ENCODE data around the gene PRKCZ. TPM values are rescaled to one million over a fixed set of nuclear protein-coding genes. Genes with fewer than 3 reads are reported as not detected.

PRKCZ gene
- polyA plus RNA-seq (2013), result 232 and 240 TPM in 2 replicates

GRCh38 chr1:2049718-2050431 is at the start of gene PRKCZ:
TSS of gene PRKCZ (plus strand) at chr1:2050411. CDS start at chr1:2050631, 220 bp downstream.
- WGBS (ENCODE audit: extremely low coverage, insufficient coverage, insufficient read length), result no CpG with 5 or more reads among the region's 83 CpGs
- H3K27me3 ChIP-seq (ENCODE audit: insufficient read depth, low read length), result peaks cover 4% of the 10 kb centered on the region

GRCh38 chr1:2000432-2000831 is 49.8 kb upstream of the PRKCZ start:
- Histone ChIP-seq H3K27me3 (ENCODE audit: insufficient read depth, low read length) (no peaks in the 10 kb centered on the region), H4K8ac (ENCODE audit: low read depth, low read length) (no peak overlapping the region), H3K23ac (ENCODE audit: low read length) (no peak overlapping the region), H3K9ac (ENCODE audit: low read length) (no peak overlapping the region), H3K4me1 (ENCODE audit: control insufficient read depth in 1 of 2, insufficient read depth in 2 of 2, low read length in 2 of 2) (peaks cover 8 to 15% of the 10 kb centered on the region in 2 experiments), H2BK120ac (ENCODE audit: insufficient read depth, low read length, poor library complexity) (no peak overlapping the region), H2AFZ (ENCODE audit: insufficient read depth, low read length, poor library complexity) (no peak overlapping the region), H3K79me2 (ENCODE audit: control insufficient read depth, insufficient read depth, low read length, poor library complexity) (no peaks in the 10 kb centered on the region), H3K4me2 (ENCODE audit: low read length) (no peak overlapping the region), H3K27ac (ENCODE audit: low read depth, low read length) (no peak overlapping the region), H2AK5ac (ENCODE audit: low read length) (no peak overlapping the region), H3K4ac (ENCODE audit: low read depth, low read length) (no peak overlapping the region), H2BK5ac (ENCODE audit: low read depth, low read length, poor library complexity) (no peak overlapping the region), H3K18ac (ENCODE audit: low read length) (no peak overlapping the region), H3K36me3 (ENCODE audit: control insufficient read depth in 1 of 2, insufficient read depth in 2 of 2, low read length in 2 of 2) (no peaks in the 10 kb centered on the region), H3K4me3 (ENCODE audit: low read depth, low read length) (no peak overlapping the region), H3K79me1 (ENCODE audit: low read length) (peaks cover 4% of the 10 kb centered on the region), H4K12ac (ENCODE audit: low read depth, low read length) (no peak overlapping the region), H4K91ac (ENCODE audit: low read depth, low read length) (no peak overlapping the region), H3K9me3 (ENCODE audit: insufficient read depth, low read depth, low read length) (no peaks in the 10 kb centered on the region), H3K14ac (ENCODE audit: low read length) (no peak overlapping the region), H2BK12ac (ENCODE audit: low read length) (no peak overlapping the region)
- no peak for DNase-seq
- no CpG with 5 or more reads among the region's 7 CpGs for WGBS (ENCODE audit: extremely low coverage, insufficient coverage, insufficient read length)

More at GRCh38 chr1:2049718-2050431, at the start of gene PRKCZ:
- Histone ChIP-seq H3K9me3 (ENCODE audit: insufficient read depth, low read depth, low read length) (no peaks in the 10 kb centered on the region), H2BK12ac (ENCODE audit: low read length) (peak within 1 kb of the TSS; percentile 14), H3K14ac (ENCODE audit: low read length) (peak within 1 kb of the TSS; percentile 88), H3K23ac (ENCODE audit: low read length) (no peak within 1 kb of the TSS), H3K36me3 (ENCODE audit: control insufficient read depth in 1 of 2, insufficient read depth in 2 of 2, low read length in 2 of 2) (no peaks in the 10 kb centered on the region), H3K4me3 (ENCODE audit: low read depth, low read length) (peak within 1 kb of the TSS; percentile 96), H3K9ac (ENCODE audit: low read length) (peak within 1 kb of the TSS; percentile 79), H2AK5ac (ENCODE audit: low read length) (peak within 1 kb of the TSS; percentile 15), H3K27ac (ENCODE audit: low read depth, low read length) (peak within 1 kb of the TSS; percentile 50), H3K18ac (ENCODE audit: low read length) (peak within 1 kb of the TSS; percentile 89), H2AFZ (ENCODE audit: insufficient read depth, low read length, poor library complexity) (peak within 1 kb of the TSS; percentile 95), H2BK5ac (ENCODE audit: low read depth, low read length, poor library complexity) (peak within 1 kb of the TSS; percentile 59), H3K79me2 (ENCODE audit: control insufficient read depth, insufficient read depth, low read length, poor library complexity) (peaks cover 17% of the 10 kb centered on the region), H2BK120ac (ENCODE audit: insufficient read depth, low read length, poor library complexity) (peak within 1 kb of the TSS; percentile 69), H3K4me2 (ENCODE audit: low read length) (peak within 1 kb of the TSS; percentile 87), H4K8ac (ENCODE audit: low read depth, low read length) (peak within 1 kb of the TSS; percentile 83), H4K12ac (ENCODE audit: low read depth, low read length) (peak within 1 kb of the TSS; percentile 79), H4K91ac (ENCODE audit: low read depth, low read length) (peak within 1 kb of the TSS; percentile 83), H3K4ac (ENCODE audit: low read depth, low read length) (peak within 1 kb of the TSS; percentile 75), H3K79me1 (ENCODE audit: low read length) (peaks cover 10% of the 10 kb centered on the region), H3K4me1 (ENCODE audit: control insufficient read depth in 1 of 2, insufficient read depth in 2 of 2, low read length in 2 of 2) (peaks cover 20 to 22% of the 10 kb centered on the region in 2 experiments)
- DNase-seq, result peak; percentile 94 to 95

GRCh38 chr1:2000850-2001249 is 49.4 kb upstream of the PRKCZ start:
- Histone ChIP-seq H4K12ac (ENCODE audit: low read depth, low read length) (no peak overlapping the region), H3K18ac (ENCODE audit: low read length) (no peak overlapping the region), H2BK12ac (ENCODE audit: low read length) (no peak overlapping the region), H3K9me3 (ENCODE audit: insufficient read depth, low read depth, low read length) (no peaks in the 10 kb centered on the region), H2AFZ (ENCODE audit: insufficient read depth, low read length, poor library complexity) (no peak overlapping the region), H2BK120ac (ENCODE audit: insufficient read depth, low read length, poor library complexity) (no peak overlapping the region), H3K14ac (ENCODE audit: low read length) (no peak overlapping the region), H3K4ac (ENCODE audit: low read depth, low read length) (no peak overlapping the region), H3K27ac (ENCODE audit: low read depth, low read length) (no peak overlapping the region), H3K79me2 (ENCODE audit: control insufficient read depth, insufficient read depth, low read length, poor library complexity) (no peaks in the 10 kb centered on the region), H2AK5ac (ENCODE audit: low read length) (no peak overlapping the region), H4K8ac (ENCODE audit: low read depth, low read length) (no peak overlapping the region), H3K23ac (ENCODE audit: low read length) (no peak overlapping the region), H3K36me3 (ENCODE audit: control insufficient read depth in 1 of 2, insufficient read depth in 2 of 2, low read length in 2 of 2) (no peaks in the 10 kb centered on the region), H3K4me1 (ENCODE audit: control insufficient read depth in 1 of 2, insufficient read depth in 2 of 2, low read length in 2 of 2) (peaks cover 8 to 15% of the 10 kb centered on the region in 2 experiments), H3K9ac (ENCODE audit: low read length) (no peak overlapping the region), H2BK5ac (ENCODE audit: low read depth, low read length, poor library complexity) (no peak overlapping the region), H3K4me2 (ENCODE audit: low read length) (no peak overlapping the region), H3K4me3 (ENCODE audit: low read depth, low read length) (no peak overlapping the region), H4K91ac (ENCODE audit: low read depth, low read length) (no peak overlapping the region), H3K79me1 (ENCODE audit: low read length) (peaks cover 4% of the 10 kb centered on the region), H3K27me3 (ENCODE audit: insufficient read depth, low read length) (no peaks in the 10 kb centered on the region)
- WGBS (ENCODE audit: extremely low coverage, insufficient coverage, insufficient read length), result no CpG with 5 or more reads among the region's 9 CpGs
- no peak for DNase-seq

- Histone ChIP-seq H3K27me3 (ENCODE audit: insufficient read depth, low read length) (no peaks in the 10 kb centered on the region), H3K79me1 (ENCODE audit: low read length) (peaks cover 4% of the 10 kb centered on the region), H3K4me2 (ENCODE audit: low read length) (no peak overlapping the region), H3K4ac (ENCODE audit: low read depth, low read length) (no peak overlapping the region), H2AK5ac (ENCODE audit: low read length) (no peak overlapping the region), H3K4me3 (ENCODE audit: low read depth, low read length) (no peak overlapping the region), H4K91ac (ENCODE audit: low read depth, low read length) (no peak overlapping the region), H4K8ac (ENCODE audit: low read depth, low read length) (no peak overlapping the region), H2BK120ac (ENCODE audit: insufficient read depth, low read length, poor library complexity) (no peak overlapping the region), H2BK5ac (ENCODE audit: low read depth, low read length, poor library complexity) (no peak overlapping the region), H3K9me3 (ENCODE audit: insufficient read depth, low read depth, low read length) (no peaks in the 10 kb centered on the region), H4K12ac (ENCODE audit: low read depth, low read length) (no peak overlapping the region), H3K18ac (ENCODE audit: low read length) (no peak overlapping the region), H3K36me3 (ENCODE audit: control insufficient read depth in 1 of 2, insufficient read depth in 2 of 2, low read length in 2 of 2) (no peaks in the 10 kb centered on the region), H3K4me1 (ENCODE audit: control insufficient read depth in 1 of 2, insufficient read depth in 2 of 2, low read length in 2 of 2) (peaks cover 8 to 15% of the 10 kb centered on the region in 2 experiments), H3K23ac (ENCODE audit: low read length) (no peak overlapping the region), H3K9ac (ENCODE audit: low read length) (no peak overlapping the region), H3K79me2 (ENCODE audit: control insufficient read depth, insufficient read depth, low read length, poor library complexity) (no peaks in the 10 kb centered on the region), H2BK12ac (ENCODE audit: low read length) (no peak overlapping the region), H3K14ac (ENCODE audit: low read length) (no peak overlapping the region), H3K27ac (ENCODE audit: low read depth, low read length) (no peak overlapping the region), H2AFZ (ENCODE audit: insufficient read depth, low read length, poor library complexity) (no peak overlapping the region)
- WGBS (ENCODE audit: extremely low coverage, insufficient coverage, insufficient read length), result no CpG with 5 or more reads among the region's 13 CpGs
- DNase-seq, result peak; percentile 84 to 94
Measured at GRCh38 chr1:2001773-2002411, 48.3 kb upstream of the PRKCZ start.
